H1 (cell line): ENCODE data around the gene PAX3. TPM values are rescaled to one million over a fixed set of nuclear protein-coding genes. Genes with fewer than 3 reads are reported as not detected.

ENCODE experiments used
- CTCF ChIA-PET: fragments of 300-600 bp; sonication (Branson Sonifier 250); formaldehyde crosslinking; loops from one replicate; lab custom pipeline; 2021; ENCODE audit not compliant: partially characterized antibody; lab: Charles Lee
- POLR2A ChIA-PET: fragments of 300-600 bp; sonication (Branson Sonifier 250); formaldehyde crosslinking; loops from one replicate; lab custom pipeline; 2021; ENCODE audit warnings: inconsistent platforms; ENCODE audit not compliant: partially characterized antibody; lab: Charles Lee
- DNase-seq, 2 experiments: peaks; one replicate each; pipeline versions ENCODE4 v3.0.0 to v3.0.0-alpha.2; 2010 to 2022; ENCODE audit warnings: low spot score in 2 of 2, low read depth in 1 of 2, mixed read lengths in 1 of 2
- FAIRE-seq: peaks from 2 replicates; lab custom pipeline; 2011; peaks lifted over from hg19 to GRCh38; lab: Jason Lieb, UNC
- H2AFZ ChIP-seq: 2 replicates; pipeline ENCODE4 v1.8.1; 2012; ENCODE audit warnings: low read length, inconsistent platforms
- H2AK5ac ChIP-seq: 2 replicates; pipeline ENCODE4 v1.6.1; 2013; ENCODE audit warnings: low read depth, low read length
- H2BK120ac ChIP-seq: replicated peaks from 2 replicates; pipeline ENCODE3; 2013; ENCODE audit warnings: low read depth, low read length, inconsistent platforms
- H2BK12ac ChIP-seq: 2 replicates; pipeline ENCODE4 v1.6.1; 2013; ENCODE audit warnings: low read depth, low read length
- H2BK15ac ChIP-seq: 2 replicates; pipeline ENCODE4 v1.6.1; 2013; ENCODE audit warnings: low read length
- H2BK20ac ChIP-seq: 2 replicates; pipeline ENCODE4 v1.6.1; 2013; ENCODE audit warnings: low read length
- H2BK5ac ChIP-seq: 2 replicates; pipeline ENCODE4 v1.6.1; 2013; ENCODE audit warnings: low read depth, low read length
- H3K14ac ChIP-seq: 2 replicates; pipeline ENCODE4 v1.6.1; 2013; ENCODE audit warnings: inconsistent platforms; ENCODE audit not compliant: insufficient read length
- H3K18ac ChIP-seq: 2 replicates; pipeline ENCODE4 v1.6.1; 2013; ENCODE audit warnings: low read length; ENCODE audit errors: extremely low read depth
- H3K23ac ChIP-seq: 2 replicates; pipeline ENCODE4 v1.6.1; 2013; ENCODE audit warnings: inconsistent platforms; ENCODE audit not compliant: insufficient read length
- H3K23me2 ChIP-seq: 2 replicates; pipeline ENCODE4 v1.6.1; 2013; ENCODE audit warnings: low read depth, low read length
- H3K27ac ChIP-seq: 2 replicates; pipeline ENCODE4 v1.6.1; 2011; ENCODE audit warnings: low read depth, low read length, inconsistent platforms
- H3K27me3 ChIP-seq, 4 experiments: replicated peaks in 1 of 4; 1 replicate in 1 of 4; 2 replicates in 3 of 4; pipeline versions ENCODE4 v1.6.1 to v1.8.1; 2011 to 2013; ENCODE audit warnings: low read length in 3 of 4, mild to moderate bottlenecking in 3 of 4, inconsistent platforms in 2 of 4, mixed read lengths in 2 of 4, moderate library complexity in 1 of 4; ENCODE audit not compliant: control insufficient read depth in 3 of 4, insufficient read depth in 3 of 4; ENCODE audit errors: extremely low read depth in 1 of 4
- H3K36me3 ChIP-seq, 4 experiments: 2 replicates each; pipeline versions ENCODE4 v1.6.1 to v1.8.1; 2011 to 2013; ENCODE audit warnings: mild to moderate bottlenecking in 4 of 4, low read length in 3 of 4, moderate library complexity in 2 of 4, control low read depth in 1 of 4, inconsistent platforms in 1 of 4; ENCODE audit not compliant: insufficient read depth in 4 of 4, control insufficient read depth in 2 of 4
- H3K4ac ChIP-seq: replicated peaks from 2 replicates; pipeline ENCODE3; 2013; ENCODE audit warnings: low read length, low read depth, mixed read lengths, inconsistent platforms; ENCODE audit not compliant: insufficient read length
- H3K4me1 ChIP-seq, 4 experiments: replicated peaks in 1 of 4; 1 replicate in 1 of 4; 2 replicates in 3 of 4; pipeline versions ENCODE4 v1.6.1 to v1.8.1; 2011 to 2013; ENCODE audit warnings: low read length in 3 of 4, inconsistent platforms in 2 of 4, mixed read lengths in 1 of 4; ENCODE audit not compliant: insufficient read depth in 4 of 4, control insufficient read depth in 3 of 4
- H3K4me2 ChIP-seq, 2 experiments: 2 replicates each; pipeline versions ENCODE4 v1.6.1 to v1.8.1; 2011 to 2013; ENCODE audit warnings: low read depth in 2 of 2, low read length in 2 of 2, control low read depth in 1 of 2, inconsistent platforms in 1 of 2, mild to moderate bottlenecking in 1 of 2; ENCODE audit not compliant: insufficient read depth in 1 of 2
- H3K4me3 ChIP-seq, 4 experiments: fragments of 200-600, 300-600 bp in 1 of 4; sonication (generic), shearing (Covaris generic), sonication (Bioruptor Twin) in 1 of 4; 2 replicates each; pipeline versions ENCODE4 v1.5.1 to v1.8.1; 2011 to 2016; ENCODE audit warnings: low read length in 4 of 4, low read depth in 3 of 4, control low read depth in 2 of 4, inconsistent platforms in 2 of 4, mild to moderate bottlenecking in 2 of 4, mixed read lengths in 1 of 4, moderate library complexity in 1 of 4; ENCODE audit not compliant: insufficient read depth in 2 of 4; ENCODE audit errors: extremely low read depth in 1 of 4
- H3K56ac ChIP-seq: replicated peaks from 2 replicates; pipeline ENCODE3; 2013; ENCODE audit warnings: low read depth, mild to moderate bottlenecking, mixed read lengths, low read length, inconsistent platforms; ENCODE audit not compliant: insufficient read length
- H3K79me1 ChIP-seq: 2 replicates; pipeline ENCODE4 v1.6.1; 2013; ENCODE audit warnings: low read depth, low read length, control low read depth
- H3K79me2 ChIP-seq, 2 experiments: 2 replicates each; pipeline versions ENCODE4 v1.6.1 to v1.8.1; 2012 to 2013; ENCODE audit warnings: low read length in 2 of 2, mild to moderate bottlenecking in 2 of 2, inconsistent platforms in 1 of 2; ENCODE audit not compliant: insufficient read depth in 2 of 2, control insufficient read depth in 1 of 2
- H3K9ac ChIP-seq, 4 experiments: replicated peaks in 1 of 4; 1 replicate in 1 of 4; 2 replicates in 3 of 4; pipeline versions ENCODE4 v1.6.1 to v1.8.1; 2011 to 2013; ENCODE audit warnings: low read depth in 3 of 4, low read length in 3 of 4, control low read depth in 2 of 4, mild to moderate bottlenecking in 2 of 4, moderate library complexity in 2 of 4, inconsistent platforms in 1 of 4; ENCODE audit errors: extremely low read depth in 1 of 4
- H3K9me3 ChIP-seq, 2 experiments: 2 replicates each; pipeline versions ENCODE4 v1.6.1 to v1.8.1; 2012 to 2013; ENCODE audit warnings: mild to moderate bottlenecking in 2 of 2, moderate library complexity in 2 of 2, control low read depth in 1 of 2, inconsistent platforms in 1 of 2, low read depth in 1 of 2, low read length in 1 of 2, mixed read lengths in 1 of 2; ENCODE audit not compliant: insufficient read depth in 2 of 2
- H4K20me1 ChIP-seq, 2 experiments: replicated peaks in 1 of 2; 2 replicates each; pipeline versions ENCODE3 to v1.8.1; 2011 to 2013; ENCODE audit warnings: inconsistent platforms in 2 of 2, low read length in 2 of 2, mild to moderate bottlenecking in 1 of 2; ENCODE audit not compliant: insufficient read depth in 2 of 2, control insufficient read depth in 1 of 2
- H4K5ac ChIP-seq: 2 replicates; pipeline ENCODE4 v1.6.1; 2013; ENCODE audit warnings: low read length, low read depth, mixed read lengths, inconsistent platforms; ENCODE audit not compliant: insufficient read length
- H4K8ac ChIP-seq: 2 replicates; pipeline ENCODE4 v1.8.0; 2013; ENCODE audit warnings: mild to moderate bottlenecking, moderate library complexity, low read length, inconsistent platforms; ENCODE audit not compliant: insufficient read depth; ENCODE audit errors: extremely low read depth
- H4K91ac ChIP-seq: replicated peaks from 2 replicates; pipeline ENCODE3; 2013; ENCODE audit warnings: low read length, mixed read lengths, inconsistent platforms; ENCODE audit not compliant: insufficient read length
- ATF3 ChIP-seq: IDR thresholded peaks from 2 replicates; pipeline ENCODE4 v1.6.1; 2011; ENCODE audit warnings: low read depth, mild to moderate bottlenecking, low read length; ENCODE audit not compliant: insufficient read depth
- CBX8 ChIP-seq: fragments of 300-800, 300-1000 bp; sonication (generic); IDR thresholded peaks from 2 replicates; pipeline ENCODE4 v1.7.1; 2016; ENCODE audit warnings: low read depth, low read length, borderline replicate concordance
- E2F6 ChIP-seq: IDR thresholded peaks from 2 replicates; pipeline ENCODE4 v1.6.1; 2012; ENCODE audit warnings: inconsistent platforms
- EP300 ChIP-seq, 2 experiments: IDR thresholded peaks; 1 replicate in 1 of 2; 2 replicates in 1 of 2; pipeline ENCODE4 v1.6.1; 2011 to 2012; ENCODE audit warnings: low read depth in 2 of 2, low read length in 2 of 2, mild to moderate bottlenecking in 2 of 2, borderline replicate concordance in 1 of 2, inconsistent platforms in 1 of 2, moderate library complexity in 1 of 2
- GABPA ChIP-seq: IDR thresholded peaks from 2 replicates; pipeline ENCODE4 v1.6.1; 2011; ENCODE audit warnings: mild to moderate bottlenecking, low read length, moderate library complexity, borderline replicate concordance; ENCODE audit not compliant: insufficient read depth
- MAFK ChIP-seq: IDR thresholded peaks from 2 replicates; pipeline ENCODE4 v1.6.1; 2012; ENCODE audit warnings: low read depth, mild to moderate bottlenecking, improper control_type of control experiment, low read length
- POU5F1 ChIP-seq: IDR thresholded peaks from 2 replicates; pipeline ENCODE4 v1.6.1; 2011; ENCODE audit warnings: low read depth, mild to moderate bottlenecking, low read length, moderate library complexity
- RAD21 ChIP-seq, 2 experiments: IDR thresholded peaks in 1 of 2; conservative IDR thresholded peaks in 1 of 2; 2 replicates each; pipeline ENCODE4 v1.6.1; 2011; ENCODE audit warnings: low read depth in 2 of 2, low read length in 2 of 2, improper control_type of control experiment in 1 of 2, inconsistent platforms in 1 of 2, mild to moderate bottlenecking in 1 of 2, moderate library complexity in 1 of 2
- TAF1 ChIP-seq: IDR thresholded peaks from 2 replicates; pipeline ENCODE4 v1.6.1; 2011; ENCODE audit warnings: mild to moderate bottlenecking, low read depth, low read length
- USF2 ChIP-seq: IDR thresholded peaks from 2 replicates; pipeline ENCODE4 v1.6.1; 2011; ENCODE audit warnings: low read length, improper control_type of control experiment
- YY1 ChIP-seq: IDR thresholded peaks from 2 replicates; pipeline ENCODE4 v1.6.1; 2011; ENCODE audit warnings: low read depth, mild to moderate bottlenecking, low read length
- WGBS, 2 experiments: shearing (Covaris generic) in 1 of 2; methylation state at CpG; one replicate each; pipeline versions ENCODE4 v1.1.6 to v1.1.7; 2013 to 2015; ENCODE audit warnings: low lambda C conversion rate in 2 of 2, mixed read lengths in 2 of 2, inconsistent platforms in 1 of 2, low coverage in 1 of 2, missing lambda C conversion rate in 1 of 2; ENCODE audit not compliant: insufficient replicate concordance in 2 of 2, insufficient coverage in 1 of 2, insufficient read length in 1 of 2; ENCODE audit errors: extremely low coverage in 1 of 2, missing lambda C conversion rate in 1 of 2; 5-methylcytosine and 5-hydroxymethylcytosine counted together
- polyA plus RNA-seq, 7 experiments: library from polyadenylated mRNA; depleted of rRNA in 3 of 7; stranded (reverse) in 5 of 7; unstranded in 2 of 7; fragments of >200 nt in 5 of 7; fragments of 200-250 nt in 2 of 7; gene quantifications; 1 replicate in 5 of 7; 2 replicates in 1 of 7; 4 replicates in 1 of 7; pipeline versions ENCODE4 v1.2.1 to v1.2.3, GENCODE V29; 2011 to 2013; ENCODE audit warnings: missing spikeins in 2 of 7, mixed read lengths in 2 of 7
- total RNA-seq: library from RNA; stranded (reverse); fragmentation: NEBNext Ultra II Directional; extraction: Animal tissue kit (Norgen Biotek cat#: 25700); gene quantifications from 2 replicates; pipeline ENCODE4 v1.2.1, GENCODE V29; 2021

The PAX3 gene
- total and polyA plus RNA-seq, 2 of the 8 experiments (the other 6 are each of a cell fraction or from before 2014, with no cell fraction given), result 0.33 TPM; not detected in 1

- H3K56ac ChIP-seq, result no peak overlapping the region
- H3K27ac ChIP-seq, result no peak overlapping the region
- no peak overlapping the region for H4K5ac ChIP-seq
- H3K79me1 ChIP-seq, result no peaks in the 10 kb centered on the region
- H3K4ac ChIP-seq, result no peak overlapping the region
- ChIA-PET CTCF (interaction anchor here (0.5 to 1.2 kb wide), 3 partner anchors 14 to 270 kb away, joined by 3 to 8 read pairs (median 3); no protein-coding TSS in a partner anchor), POLR2A (no interaction called here)
- no peaks in the 10 kb centered on the region for H3K27me3 ChIP-seq
- H3K18ac ChIP-seq, result no peak overlapping the region
- 89% methylated on average over 4 of the region's 4 CpGs; no CpG with 5 or more reads in 1 of the 2 experiments for WGBS, 2 experiments
- H2AK5ac ChIP-seq, result no peak overlapping the region
- no peak overlapping the region for H2BK15ac ChIP-seq
- no peak overlapping the region for H3K9ac ChIP-seq
- H3K4me2 ChIP-seq, result no peak overlapping the region
- no peaks in the 10 kb centered on the region for H3K36me3 ChIP-seq
- DNase-seq (no peak), FAIRE-seq (no peak)
- H2BK20ac ChIP-seq, result no peak overlapping the region
- H4K20me1 ChIP-seq, result no peaks in the 10 kb centered on the region
- H4K8ac ChIP-seq, result no peak overlapping the region
- no peak overlapping the region for H3K23ac ChIP-seq
- H3K4me3 ChIP-seq, result no peak overlapping the region
- no peaks in the 10 kb centered on the region for H3K9me3 ChIP-seq
- no peak overlapping the region for H4K91ac ChIP-seq
- H2AFZ ChIP-seq, result no peak overlapping the region
- no peak overlapping the region for H2BK120ac ChIP-seq
- no peak overlapping the region for H2BK5ac ChIP-seq
- no peak overlapping the region for H2BK12ac ChIP-seq
- no peaks in the 10 kb centered on the region for H3K79me2 ChIP-seq
- H3K14ac ChIP-seq, result no peak overlapping the region
- no peaks in the 10 kb centered on the region for H3K23me2 ChIP-seq
- H3K4me1 ChIP-seq, result no peaks in the 10 kb centered on the region
- no peak for TF ChIP-seq GABPA
- TF ChIP-seq EP300 (IDR thresholded peaks at IDR 0.05; ENCODE audit: borderline replicate concordance in 1 of 2, low read depth in 2 of 2, low read length in 2 of 2), result no peak
- TF ChIP-seq E2F6, result no peak
- TF ChIP-seq TAF1, result no peak
- TF ChIP-seq ATF3, result no peak
- TF ChIP-seq YY1, result no peak
- TF ChIP-seq RAD21 (IDR thresholded peaks at IDR 0.05 in 1 of 2, conservative IDR thresholded peaks at IDR 0.05 in 1 of 2; ENCODE audit: low read depth in 2 of 2, low read length in 2 of 2), result no peak
- TF ChIP-seq POU5F1, result no peak
- no peak for TF ChIP-seq CBX8
- no peak for TF ChIP-seq USF2
- TF ChIP-seq MAFK, result no peak
Measured at GRCh38 chr2:222212571-222212970, 86.2 kb downstream of the PAX3 start.
